ENCODE results near the gene RBBP8.

DNA sequence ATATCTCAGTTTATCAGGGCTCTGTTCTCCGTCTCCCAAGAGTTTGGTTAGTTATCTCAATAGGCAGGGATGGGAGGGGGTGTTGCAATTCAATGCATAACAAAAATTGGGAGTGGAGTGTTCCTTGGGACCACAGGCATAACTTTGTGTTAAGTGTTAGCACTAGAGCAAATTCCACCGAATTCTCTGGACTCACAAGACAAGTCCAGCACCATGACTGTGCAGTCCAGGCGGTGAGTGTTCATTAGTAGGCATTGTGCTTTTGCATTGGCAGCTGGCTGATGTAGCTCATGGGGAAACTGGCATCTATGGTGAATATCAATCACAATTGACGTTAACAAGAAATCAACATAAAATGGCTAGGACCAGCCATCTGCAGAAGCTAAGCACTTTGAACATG lies 123.2 kb downstream of the RBBP8 start:
- TF ChIP-seq, protein P1, sequence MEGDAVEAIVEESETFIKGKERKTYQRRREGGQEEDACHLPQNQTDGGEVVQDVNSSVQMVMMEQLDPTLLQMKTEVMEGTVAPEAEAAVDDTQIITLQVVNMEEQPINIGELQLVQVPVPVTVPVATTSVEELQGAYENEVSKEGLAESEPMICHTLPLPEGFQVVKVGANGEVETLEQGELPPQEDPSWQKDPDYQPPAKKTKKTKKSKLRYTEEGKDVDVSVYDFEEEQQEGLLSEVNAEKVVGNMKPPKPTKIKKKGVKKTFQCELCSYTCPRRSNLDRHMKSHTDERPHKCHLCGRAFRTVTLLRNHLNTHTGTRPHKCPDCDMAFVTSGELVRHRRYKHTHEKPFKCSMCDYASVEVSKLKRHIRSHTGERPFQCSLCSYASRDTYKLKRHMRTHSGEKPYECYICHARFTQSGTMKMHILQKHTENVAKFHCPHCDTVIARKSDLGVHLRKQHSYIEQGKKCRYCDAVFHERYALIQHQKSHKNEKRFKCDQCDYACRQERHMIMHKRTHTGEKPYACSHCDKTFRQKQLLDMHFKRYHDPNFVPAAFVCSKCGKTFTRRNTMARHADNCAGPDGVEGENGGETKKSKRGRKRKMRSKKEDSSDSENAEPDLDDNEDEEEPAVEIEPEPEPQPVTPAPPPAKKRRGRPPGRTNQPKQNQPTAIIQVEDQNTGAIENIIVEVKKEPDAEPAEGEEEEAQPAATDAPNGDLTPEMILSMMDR (IDR thresholded peaks at IDR 0.05), result no peak
- TF ChIP-seq EP300 (IDR thresholded peaks at IDR 0.05), result no peak

Data from stomach (tissue), 4 donors.